Measurements from ENCODE around the gene ADD3.

GRCh38 chr10:110153396-110153795, 145.6 kb downstream of the ADD3 start:
- TF ChIP-seq POLR2A (IDR thresholded peaks at IDR 0.05) (no peak), CTCF (IDR thresholded peaks at IDR 0.05) (no peak)

Data from Peyer's patch (tissue), 4 donors.